SIG-M5 treated with dmso at 0.1 percent for 504 hours (cell line): Measurements from ENCODE around the gene ARMH2.

Experiments used
- DNase-seq: peaks from one replicate; lab custom pipeline; 2025; ENCODE audit not compliant: unreplicated experiment; lab: John Stamatoyannopoulos, UW

The ARMH2 gene

GRCh38 chr6:24821860-24822444 lies 23.2 kb upstream of the ARMH2 start:
- DNase-seq = no peak

GRCh38 chr6:24818346-24818745 lies 19.6 kb upstream of the ARMH2 start:
- DNase-seq = no peak

- no peak for DNase-seq
Measured at GRCh38 chr6:24809728-24810127, 11.0 kb upstream of the ARMH2 start.

DNA sequence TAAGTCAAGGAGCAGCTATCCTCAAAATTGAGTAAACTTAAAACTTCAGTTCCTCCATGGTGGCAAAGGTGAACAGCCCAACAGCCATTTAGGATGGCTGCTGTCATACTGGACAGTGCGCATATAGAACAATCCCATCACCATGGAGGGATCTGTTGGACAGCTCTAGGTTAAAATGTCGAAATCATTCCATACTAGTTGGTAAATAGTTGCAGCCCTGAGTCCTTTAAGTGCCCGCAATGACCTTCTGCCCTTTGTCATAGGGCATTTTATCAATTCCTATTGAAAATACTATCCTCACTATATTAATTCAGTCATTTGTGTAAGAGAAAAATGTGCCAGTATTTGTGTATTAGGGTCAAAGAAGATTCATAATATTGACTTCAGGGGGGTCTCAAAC lies 8.9 kb upstream of the ARMH2 start:
- DNase-seq = no peak

DNA sequence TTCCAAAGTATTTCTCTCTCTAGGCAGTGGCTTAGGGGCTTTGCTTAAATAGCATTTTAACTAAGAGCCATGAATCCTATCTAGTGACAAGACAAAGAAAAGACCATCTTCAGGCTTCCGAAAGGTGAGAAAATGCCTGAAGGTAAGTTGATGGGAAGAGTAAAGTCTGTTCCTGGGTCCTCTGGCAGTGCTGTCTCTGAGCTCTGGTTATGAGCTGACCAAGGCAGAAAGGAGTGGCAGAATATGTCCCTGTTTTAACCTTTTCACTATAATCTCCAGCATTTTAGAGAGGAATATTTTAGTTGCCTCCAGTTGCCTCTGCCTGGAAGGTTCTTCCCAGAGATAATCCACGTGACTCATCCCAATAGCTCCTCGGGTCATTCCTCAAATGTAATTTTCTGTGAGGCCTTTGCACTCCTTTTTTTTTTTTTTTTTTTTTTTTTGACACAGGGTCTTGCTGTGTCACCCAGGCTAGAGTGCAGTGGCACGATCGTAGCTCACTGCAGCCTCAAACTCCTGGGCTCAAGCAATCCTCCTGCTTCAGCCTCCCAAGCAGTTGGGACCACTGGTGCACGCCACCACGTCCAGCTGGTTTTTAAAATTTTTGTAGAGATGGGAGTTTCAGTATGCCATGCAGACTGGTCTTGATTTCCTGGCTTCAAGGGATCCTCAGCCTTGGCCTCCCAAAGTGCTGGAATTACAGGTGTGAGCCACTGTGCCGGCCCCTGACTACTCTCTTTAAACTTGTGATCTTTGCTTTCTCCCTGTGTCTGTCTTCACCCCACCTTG lies 3.7 kb upstream of the ARMH2 start:
- no peak for DNase-seq

DNA sequence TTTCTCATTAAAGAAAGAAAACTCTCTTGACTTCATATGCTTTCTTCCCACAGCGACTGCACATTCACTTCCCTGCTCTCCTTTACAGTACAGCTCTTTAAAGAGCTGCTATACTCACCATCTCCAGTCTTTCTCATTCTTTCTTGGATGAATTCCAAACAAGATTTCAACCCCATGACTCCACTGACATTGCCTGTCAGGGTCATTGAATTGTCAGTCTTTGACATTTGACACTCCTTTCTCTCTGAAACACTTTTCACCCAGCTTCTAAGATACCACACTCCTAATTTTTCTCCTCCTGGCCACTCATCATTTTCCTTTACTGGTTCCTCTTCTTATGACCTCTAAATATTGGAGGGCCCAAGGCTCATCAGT lies 811 bp upstream of the ARMH2 start:
- no peak for DNase-seq

- DNase-seq = no peak
Measured at GRCh38 chr6:24797596-24798216, 1.0 kb downstream of the ARMH2 start.

- DNase-seq = no peak
Measured at GRCh38 chr6:24796616-24797290, 2.0 kb downstream of the ARMH2 start.

DNA sequence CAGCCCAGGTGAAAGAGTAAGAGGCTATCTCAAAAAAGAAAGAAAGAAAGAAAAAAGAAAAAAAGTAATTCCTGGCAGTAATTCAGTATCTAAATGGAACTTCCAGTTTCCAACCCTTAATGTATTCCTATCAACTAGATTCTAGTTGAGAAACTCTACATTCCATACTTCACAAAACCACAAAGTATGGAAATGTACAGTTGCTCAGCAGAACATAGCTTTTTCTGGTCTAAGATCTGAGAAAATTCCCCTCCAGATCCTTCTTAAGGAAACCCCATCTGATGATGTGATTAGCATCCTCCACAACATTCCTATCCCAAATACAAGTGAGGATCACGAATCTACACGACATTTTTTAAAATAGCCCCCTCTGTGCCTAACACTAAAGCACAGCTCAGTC lies 3.6 kb downstream of the ARMH2 start:
- DNase-seq = no peak

- no peak for DNase-seq
Measured at GRCh38 chr6:24788031-24788665, 10.6 kb downstream of the ARMH2 start.

- no peak for DNase-seq
Measured at GRCh38 chr6:24780206-24780605, 18.5 kb downstream of the ARMH2 start.

- DNase-seq = no peak
Measured at GRCh38 chr6:24779416-24780016, 19.2 kb downstream of the ARMH2 start.

DNA sequence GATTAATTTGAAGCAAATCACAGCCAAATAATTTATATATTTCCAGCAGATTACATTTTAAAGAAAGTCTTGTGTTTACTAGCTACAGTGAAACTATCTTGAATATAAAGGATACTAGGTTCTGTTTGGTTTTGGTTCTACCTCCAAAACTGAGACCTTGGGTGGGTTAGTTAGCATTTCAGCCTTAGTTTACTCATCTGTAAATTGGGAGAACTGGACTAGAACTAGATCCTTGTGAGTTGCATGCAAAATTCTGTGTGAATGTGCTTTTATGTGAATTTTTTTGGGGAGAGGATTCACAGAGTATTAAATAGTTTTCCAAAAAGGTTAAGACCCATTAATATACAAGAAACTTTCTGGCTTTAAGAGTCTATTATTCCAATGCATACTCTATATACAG lies 19.8 kb downstream of the ARMH2 start:
- DNase-seq = no peak

DNA sequence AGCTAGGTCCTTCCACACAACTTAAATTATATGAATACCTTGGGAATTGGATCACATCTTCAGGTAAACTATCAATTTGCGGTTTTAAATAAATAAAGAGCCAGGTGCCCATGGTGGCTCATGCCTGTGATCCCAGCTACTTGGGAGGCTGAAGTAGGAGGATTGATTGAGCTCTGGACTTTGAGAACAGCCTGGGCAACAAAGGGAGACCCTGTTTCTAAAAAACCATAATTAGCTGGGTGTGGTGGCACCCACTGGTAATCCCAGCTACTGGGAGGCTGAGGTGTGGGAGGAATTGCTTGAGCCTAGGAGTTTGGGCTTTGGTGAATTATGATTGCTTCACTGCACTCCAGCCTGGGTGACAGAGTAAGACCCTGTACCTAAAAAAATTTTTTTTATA lies 20.6 kb downstream of the ARMH2 start:
- no peak for DNase-seq

DNA sequence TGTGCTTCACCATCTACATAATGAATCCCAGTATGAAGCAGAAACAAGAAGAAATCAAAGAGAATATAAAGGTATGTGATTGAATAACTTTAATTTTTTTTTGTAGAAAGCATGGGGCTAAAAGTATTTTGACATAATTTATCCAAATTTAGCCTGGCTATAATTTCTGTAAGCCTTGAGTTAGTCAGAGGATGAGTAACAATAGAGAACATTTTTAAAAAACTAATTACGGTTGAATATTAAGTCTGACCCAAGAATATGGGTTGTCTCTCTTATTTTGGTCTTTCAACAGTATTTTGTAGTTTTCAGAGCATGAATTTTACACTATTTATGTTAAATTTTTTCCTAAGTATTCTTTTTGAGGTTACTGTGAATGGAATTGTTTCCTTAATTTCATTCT lies 21.5 kb downstream of the ARMH2 start:
- DNase-seq = no peak

DNA sequence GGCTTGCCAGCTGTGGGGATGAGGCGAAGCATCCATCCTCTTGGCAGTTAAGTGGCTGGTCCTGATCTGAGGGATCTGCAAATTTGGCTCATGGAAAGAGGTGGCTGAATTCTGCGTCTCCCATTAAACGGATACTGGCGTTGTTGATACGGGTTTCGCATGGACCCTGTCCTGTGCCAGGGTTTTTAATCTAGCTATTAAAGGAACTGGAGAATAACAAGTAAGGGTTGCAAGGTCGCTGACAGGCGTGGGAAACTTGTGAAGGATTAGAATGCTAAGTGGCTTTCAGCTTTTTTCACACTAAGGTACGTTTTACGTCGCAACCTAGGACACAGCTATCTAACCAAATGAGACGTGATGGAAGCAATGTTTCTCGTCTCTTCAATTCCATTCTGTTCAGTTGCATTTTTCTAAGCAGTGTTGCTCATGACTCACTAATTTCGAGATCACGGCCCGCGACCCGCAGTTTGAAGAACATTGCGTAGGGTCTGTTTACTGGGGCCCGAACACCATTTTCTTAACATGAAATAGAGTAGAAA lies 23.1 kb downstream of the ARMH2 start:
- DNase-seq = no peak

DNA sequence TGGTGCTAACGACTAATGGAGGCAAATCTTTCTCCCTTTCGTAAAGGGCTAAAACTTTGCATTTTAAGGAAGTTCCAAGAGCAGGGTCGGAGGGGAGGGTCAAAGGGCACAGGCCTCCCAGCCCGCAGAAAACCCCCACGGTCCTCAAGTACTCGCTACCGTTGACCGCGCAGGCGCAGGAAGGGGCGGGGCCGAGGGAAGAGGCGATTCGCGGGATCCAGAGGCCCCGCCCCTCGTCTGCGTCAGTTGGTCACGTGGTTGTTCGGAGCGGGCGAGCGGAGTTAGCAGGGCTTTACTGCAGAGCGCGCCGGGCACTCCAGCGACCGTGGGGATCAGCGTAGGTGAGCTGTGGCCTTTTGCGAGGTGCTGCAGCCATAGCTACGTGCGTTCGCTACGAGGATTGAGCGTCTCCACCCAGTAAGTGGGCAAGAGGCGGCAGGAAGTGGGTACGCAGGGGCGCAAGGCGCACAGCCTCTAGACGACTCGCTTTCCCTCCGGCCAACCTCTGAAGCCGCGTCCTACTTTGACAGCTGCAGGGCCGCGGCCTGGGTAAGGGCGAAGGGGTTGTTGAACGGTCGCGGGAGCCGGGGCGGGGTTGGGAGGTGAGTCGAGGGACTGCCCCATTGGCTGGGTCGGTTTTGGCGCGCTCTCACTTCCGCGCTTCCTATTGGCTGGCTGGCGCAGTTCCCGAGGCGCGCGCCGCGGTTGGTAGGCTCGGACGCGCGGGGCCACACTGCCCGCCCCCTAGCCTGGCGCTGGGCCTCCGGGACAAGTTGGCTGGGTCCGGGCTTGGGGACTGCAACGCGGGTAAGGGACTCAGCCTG lies 23.8 kb downstream of the ARMH2 start, which contains the start of gene GMNN:
Gene GMNN, plus strand, starts transcription at position 242 of the 824 bp plus-strand sequence. CDS start 2,310 bp downstream, outside the sequence.
- peak; percentile 92 for DNase-seq

DNA sequence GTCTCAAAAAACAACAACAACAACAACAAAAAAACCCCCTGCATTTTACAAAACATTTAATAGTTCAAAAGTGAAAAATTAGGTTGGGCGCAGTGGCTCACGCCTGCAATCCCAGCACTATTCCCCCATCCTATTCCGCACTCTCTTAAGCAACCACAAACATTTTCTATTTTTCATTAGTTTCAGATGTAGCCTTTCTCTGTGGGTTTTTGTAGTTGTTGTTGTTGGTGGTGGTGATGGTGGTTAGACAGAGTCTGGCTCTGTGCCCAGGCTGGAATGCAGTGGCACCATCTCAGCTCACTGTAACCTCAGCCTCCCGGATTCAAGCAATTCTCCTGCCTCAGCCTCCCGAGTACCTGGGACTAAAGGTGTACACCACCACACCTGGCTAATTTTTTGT lies 30.4 kb downstream of the ARMH2 start:
- DNase-seq = no peak

DNA sequence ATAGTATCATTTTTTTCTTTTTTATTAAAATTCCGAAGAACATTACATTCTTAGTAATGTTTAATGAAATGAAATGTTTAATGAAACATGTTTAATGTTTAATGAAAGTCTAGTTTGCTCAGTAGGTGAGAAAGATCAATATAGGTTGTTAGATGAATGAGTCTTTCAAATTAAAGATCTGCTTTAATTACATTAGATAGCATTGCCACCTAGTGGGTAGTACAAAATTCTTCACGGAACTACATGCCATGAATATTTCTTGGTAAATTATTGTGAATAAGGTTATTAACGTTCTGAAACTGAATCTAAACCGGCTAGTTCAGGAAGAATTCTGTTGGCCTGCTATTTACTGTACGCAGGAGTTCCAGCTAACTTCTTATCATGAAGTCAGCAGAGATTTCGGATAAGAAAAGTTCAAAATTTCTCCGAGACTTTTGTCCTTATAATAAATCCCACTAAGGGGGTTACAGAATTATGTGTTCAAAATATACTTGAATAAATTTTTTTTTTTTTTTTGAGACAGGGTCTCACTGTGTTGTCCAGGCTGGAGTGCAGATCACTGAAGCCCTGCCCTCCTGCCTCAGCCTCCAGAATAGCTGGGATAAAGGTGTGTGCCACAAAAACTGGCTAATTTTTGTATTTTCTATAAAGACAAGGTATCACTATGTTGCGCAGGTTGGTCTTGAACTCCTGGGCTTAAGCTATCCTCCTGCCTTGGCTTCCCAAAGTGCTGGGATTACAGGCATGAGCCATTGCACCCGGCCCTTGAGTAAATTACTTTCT lies 31.8 kb downstream of the ARMH2 start:
- DNase-seq = peak; percentile 29
